ENCODE data around the gene PPIF. TPM values are rescaled to one million over a fixed set of nuclear protein-coding genes. Genes with fewer than 3 reads are reported as not detected.

The PPIF gene
- total and polyA plus RNA-seq, 2 of the 4 experiments (the other 2 are of a cell fraction) = 29.2 to 130 TPM

DNA sequence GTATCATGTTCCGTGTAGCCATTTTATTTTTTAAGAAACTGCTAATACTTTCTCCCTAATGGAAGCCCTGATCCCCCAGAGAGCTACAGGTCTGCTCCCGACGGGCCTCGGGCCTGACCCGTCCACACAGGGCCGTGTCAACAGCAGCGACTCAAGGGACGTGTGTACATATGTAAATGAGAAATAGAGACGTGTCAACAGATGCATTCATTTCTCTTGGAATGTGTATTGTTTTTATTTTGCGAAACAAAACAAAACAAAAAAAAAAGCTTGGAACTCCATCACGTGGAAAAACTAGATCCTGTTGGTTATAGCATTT is 31.7 kb upstream of the PPIF start:
- H4K5ac ChIP-seq (ENCODE audit: low read depth, low read length) = no peak overlapping the region
- H2AFZ ChIP-seq (replicated peaks; ENCODE audit: low read length, poor library complexity) = no peak overlapping the region
- DNase-seq (no peak), ATAC-seq (ENCODE audit: low read depth) (no peak)
- H3K56ac ChIP-seq (ENCODE audit: extremely low read depth, insufficient read depth, low read length) = no peak overlapping the region
- H2BK15ac ChIP-seq (ENCODE audit: low read depth, low read length) = no peak overlapping the region
- H2BK20ac ChIP-seq (ENCODE audit: low read depth, low read length) = no peak overlapping the region
- H3K9me1 ChIP-seq (ENCODE audit: insufficient read depth, low read length) = peaks cover 22% of the 10 kb centered on the region
- TF ChIP-seq, protein P1, sequence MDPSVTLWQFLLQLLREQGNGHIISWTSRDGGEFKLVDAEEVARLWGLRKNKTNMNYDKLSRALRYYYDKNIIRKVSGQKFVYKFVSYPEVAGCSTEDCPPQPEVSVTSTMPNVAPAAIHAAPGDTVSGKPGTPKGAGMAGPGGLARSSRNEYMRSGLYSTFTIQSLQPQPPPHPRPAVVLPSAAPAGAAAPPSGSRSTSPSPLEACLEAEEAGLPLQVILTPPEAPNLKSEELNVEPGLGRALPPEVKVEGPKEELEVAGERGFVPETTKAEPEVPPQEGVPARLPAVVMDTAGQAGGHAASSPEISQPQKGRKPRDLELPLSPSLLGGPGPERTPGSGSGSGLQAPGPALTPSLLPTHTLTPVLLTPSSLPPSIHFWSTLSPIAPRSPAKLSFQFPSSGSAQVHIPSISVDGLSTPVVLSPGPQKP (IDR thresholded peaks at IDR 0.05; ENCODE audit: borderline replicate concordance, low read depth, low read length) = no peak
- TF ChIP-seq MXI1 (IDR thresholded peaks at IDR 0.05; ENCODE audit: borderline replicate concordance, low read depth, low read length) = no peak
- TF ChIP-seq, protein P2, sequence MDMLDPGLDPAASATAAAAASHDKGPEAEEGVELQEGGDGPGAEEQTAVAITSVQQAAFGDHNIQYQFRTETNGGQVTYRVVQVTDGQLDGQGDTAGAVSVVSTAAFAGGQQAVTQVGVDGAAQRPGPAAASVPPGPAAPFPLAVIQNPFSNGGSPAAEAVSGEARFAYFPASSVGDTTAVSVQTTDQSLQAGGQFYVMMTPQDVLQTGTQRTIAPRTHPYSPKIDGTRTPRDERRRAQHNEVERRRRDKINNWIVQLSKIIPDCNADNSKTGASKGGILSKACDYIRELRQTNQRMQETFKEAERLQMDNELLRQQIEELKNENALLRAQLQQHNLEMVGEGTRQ (IDR thresholded peaks at IDR 0.05; ENCODE audit: low read depth, low read length) = no peak
- TF ChIP-seq RCOR1 (IDR thresholded peaks at IDR 0.05; ENCODE audit: insufficient replicate concordance, low read length) = no peak
- TF ChIP-seq FOS (IDR thresholded peaks at IDR 0.05; ENCODE audit: low read depth, low read length) = no peak
- TF ChIP-seq RFX5 (IDR thresholded peaks at IDR 0.05; ENCODE audit: low read depth, low read length) = no peak
- no peak for TF ChIP-seq SMC3 (IDR thresholded peaks at IDR 0.05; ENCODE audit: low read depth, low read length)
- TF ChIP-seq, protein P3, sequence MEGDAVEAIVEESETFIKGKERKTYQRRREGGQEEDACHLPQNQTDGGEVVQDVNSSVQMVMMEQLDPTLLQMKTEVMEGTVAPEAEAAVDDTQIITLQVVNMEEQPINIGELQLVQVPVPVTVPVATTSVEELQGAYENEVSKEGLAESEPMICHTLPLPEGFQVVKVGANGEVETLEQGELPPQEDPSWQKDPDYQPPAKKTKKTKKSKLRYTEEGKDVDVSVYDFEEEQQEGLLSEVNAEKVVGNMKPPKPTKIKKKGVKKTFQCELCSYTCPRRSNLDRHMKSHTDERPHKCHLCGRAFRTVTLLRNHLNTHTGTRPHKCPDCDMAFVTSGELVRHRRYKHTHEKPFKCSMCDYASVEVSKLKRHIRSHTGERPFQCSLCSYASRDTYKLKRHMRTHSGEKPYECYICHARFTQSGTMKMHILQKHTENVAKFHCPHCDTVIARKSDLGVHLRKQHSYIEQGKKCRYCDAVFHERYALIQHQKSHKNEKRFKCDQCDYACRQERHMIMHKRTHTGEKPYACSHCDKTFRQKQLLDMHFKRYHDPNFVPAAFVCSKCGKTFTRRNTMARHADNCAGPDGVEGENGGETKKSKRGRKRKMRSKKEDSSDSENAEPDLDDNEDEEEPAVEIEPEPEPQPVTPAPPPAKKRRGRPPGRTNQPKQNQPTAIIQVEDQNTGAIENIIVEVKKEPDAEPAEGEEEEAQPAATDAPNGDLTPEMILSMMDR (conservative IDR thresholded peaks at IDR 0.05; ENCODE audit: low read depth, low read length) = no peak
- no peak for TF ChIP-seq CHD1 (IDR thresholded peaks at IDR 0.05; ENCODE audit: low read depth, low read length)
- no peak for TF ChIP-seq MAFK (IDR thresholded peaks at IDR 0.05; ENCODE audit: low read depth, low read length)
- TF ChIP-seq RAD21 (IDR thresholded peaks at IDR 0.05; ENCODE audit: low read length) = no peak
- no peak for TF ChIP-seq MAZ (IDR thresholded peaks at IDR 0.05; ENCODE audit: borderline replicate concordance, low read depth, low read length)
- no peak for TF ChIP-seq CEBPB (IDR thresholded peaks at IDR 0.05; ENCODE audit: low read depth, low read length)
- no peak for TF ChIP-seq BHLHE40 (IDR thresholded peaks at IDR 0.05; ENCODE audit: low read depth, low read length)
- TF ChIP-seq POLR2A (IDR thresholded peaks at IDR 0.05; ENCODE audit: low read depth, low read length) = no peak
- TF ChIP-seq NFE2L2 (IDR thresholded peaks at IDR 0.05; ENCODE audit: low read depth, low read length) = no peak
- H3K36me3 ChIP-seq (ENCODE audit: control insufficient read depth, insufficient read depth, low read length) = peaks cover 43% of the 10 kb centered on the region
- peaks cover 19% of the 10 kb centered on the region for H3K4me1 ChIP-seq (ENCODE audit: control insufficient read depth, insufficient read depth, low read length)
- in situ Hi-C loops (cut with MboI; ENCODE audit: low sequenced_read_pairs) = no loop called here
- no peaks in the 10 kb centered on the region for H4K20me1 ChIP-seq (ENCODE audit: insufficient read depth, low read length)
- no peak overlapping the region for H3K9ac ChIP-seq (ENCODE audit: low read depth, low read length)
- ChIA-PET POLR2A (ENCODE audit: unreplicated experiment) (no interaction called here), CTCF (interaction anchor here (0.6 kb wide), 1 partner anchor 54 kb away, joined by 3 read pairs; no protein-coding TSS in a partner anchor)
- peaks cover 4 to 28% of the 10 kb centered on the region in 2 experiments; a peak in 2 of 4 replicates for H3K79me1 ChIP-seq (ENCODE audit: low read depth in 1 of 2, low read length in 2 of 2)
- no peak overlapping the region for H2BK5ac ChIP-seq (ENCODE audit: low read depth, low read length, poor library complexity, severe bottlenecking)
- no peak overlapping the region for H3K4me3 ChIP-seq (ENCODE audit: insufficient read depth, low read depth, low read length)
- BruUV-seq (replicated peaks) = no TSS peak
- no peak overlapping the region for H3K4me2 ChIP-seq (ENCODE audit: low read depth, low read length)
- H4K8ac ChIP-seq (ENCODE audit: low read depth in 2 of 2, low read length in 2 of 2) = no peak overlapping the region
- H3K14ac ChIP-seq (replicated peaks; ENCODE audit: low read depth, low read length) = no peak overlapping the region
- H2AK9ac ChIP-seq (replicated peaks; ENCODE audit: low read depth, low read length, poor library complexity) = no peak overlapping the region
- no peak overlapping the region for H3K27ac ChIP-seq (ENCODE audit: insufficient read depth, low read length)
- no peak overlapping the region for H3K18ac ChIP-seq (ENCODE audit: low read depth, low read length)
- H4K91ac ChIP-seq (ENCODE audit: insufficient read depth, low read depth, low read length) = no peak overlapping the region
- H2BK120ac ChIP-seq (ENCODE audit: low read depth, low read length) = peak overlapping the region; percentile 3; the same call in 1 of the 2 replicates
- dilution Hi-C loops (cut with HindIII; ENCODE audit: low sequenced_read_pairs, unreplicated experiment) = no loop called here
- intact Hi-C loops (cut with micrococcal nuclease) = no loop called here
- H2AK5ac ChIP-seq (ENCODE audit: low read depth, low read length) = no peak overlapping the region
- H3K23ac ChIP-seq (ENCODE audit: low read depth, low read length) = no peak overlapping the region
- whole genome bisulfite sequencing, 2 experiments (ENCODE audit: extremely low coverage in 2 of 2, insufficient read length in 1 of 2) = 90% methylated on average over 2 of the region's 11 CpGs; no CpG with 5 or more reads in 1 of the 2 experiments
- no peaks in the 10 kb centered on the region for H3K9me3 ChIP-seq (ENCODE audit: control insufficient read depth, insufficient read depth, low read length)
- H3K27me3 ChIP-seq (ENCODE audit: control insufficient read depth, insufficient read depth, low read length) = no peaks in the 10 kb centered on the region
- no peak overlapping the region for H3K4ac ChIP-seq (ENCODE audit: low read depth, low read length)
